ENCODE data around the gene DENND11. TPM values are rescaled to one million over a fixed set of nuclear protein-coding genes. Genes with fewer than 3 reads are reported as not detected.

The DENND11 gene
- total RNA-seq, 2 donors from 2014 or later, result 32.3 to 38.1 TPM

DNA sequence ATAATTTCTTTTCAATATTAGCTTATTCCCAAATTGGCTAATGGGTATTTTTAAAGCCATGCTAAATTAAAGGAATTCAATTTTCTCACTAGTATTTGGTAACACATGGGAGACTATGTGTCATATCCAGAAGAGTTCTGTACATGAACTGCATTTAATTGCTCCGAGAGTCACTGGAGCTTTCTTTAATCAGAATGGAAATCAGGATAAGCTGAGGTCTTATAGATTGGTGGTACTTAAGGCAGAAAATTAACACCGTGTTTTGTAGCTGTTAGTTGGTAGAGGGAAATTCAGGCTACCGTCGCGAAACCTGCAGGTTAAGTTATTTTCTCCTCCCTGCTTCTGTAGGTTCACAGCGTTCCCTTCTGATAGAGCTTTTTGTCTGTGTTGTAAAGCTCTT is 6.4 kb upstream of the DENND11 start, which contains the start of gene WEE2:
TSS of gene WEE2 (plus strand) at position 3 of the 400 bp plus-strand sequence. CDS start 406 bp downstream, outside the sequence.
- no peak within 1 kb of the TSS for H3K9ac ChIP-seq (ENCODE audit: low read depth in 2 of 2, low read length in 2 of 2)
- no peak within 1 kb of the TSS for H3K4me3 ChIP-seq
- H3K4me1 ChIP-seq, result peaks cover 13% of the 10 kb centered on the region
- H3K36me3 ChIP-seq, result no peaks in the 10 kb centered on the region
- H3K27ac ChIP-seq, result no peak within 1 kb of the TSS
- no peaks in the 10 kb centered on the region for H3K27me3 ChIP-seq
- DNase-seq, result no peak
- H3K9me3 ChIP-seq, result no peaks in the 10 kb centered on the region
- TF ChIP-seq, protein P1, sequence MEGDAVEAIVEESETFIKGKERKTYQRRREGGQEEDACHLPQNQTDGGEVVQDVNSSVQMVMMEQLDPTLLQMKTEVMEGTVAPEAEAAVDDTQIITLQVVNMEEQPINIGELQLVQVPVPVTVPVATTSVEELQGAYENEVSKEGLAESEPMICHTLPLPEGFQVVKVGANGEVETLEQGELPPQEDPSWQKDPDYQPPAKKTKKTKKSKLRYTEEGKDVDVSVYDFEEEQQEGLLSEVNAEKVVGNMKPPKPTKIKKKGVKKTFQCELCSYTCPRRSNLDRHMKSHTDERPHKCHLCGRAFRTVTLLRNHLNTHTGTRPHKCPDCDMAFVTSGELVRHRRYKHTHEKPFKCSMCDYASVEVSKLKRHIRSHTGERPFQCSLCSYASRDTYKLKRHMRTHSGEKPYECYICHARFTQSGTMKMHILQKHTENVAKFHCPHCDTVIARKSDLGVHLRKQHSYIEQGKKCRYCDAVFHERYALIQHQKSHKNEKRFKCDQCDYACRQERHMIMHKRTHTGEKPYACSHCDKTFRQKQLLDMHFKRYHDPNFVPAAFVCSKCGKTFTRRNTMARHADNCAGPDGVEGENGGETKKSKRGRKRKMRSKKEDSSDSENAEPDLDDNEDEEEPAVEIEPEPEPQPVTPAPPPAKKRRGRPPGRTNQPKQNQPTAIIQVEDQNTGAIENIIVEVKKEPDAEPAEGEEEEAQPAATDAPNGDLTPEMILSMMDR (IDR thresholded peaks at IDR 0.05), result no peak
- intact Hi-C loops (cut with DNase I), result no loop called here

DNA sequence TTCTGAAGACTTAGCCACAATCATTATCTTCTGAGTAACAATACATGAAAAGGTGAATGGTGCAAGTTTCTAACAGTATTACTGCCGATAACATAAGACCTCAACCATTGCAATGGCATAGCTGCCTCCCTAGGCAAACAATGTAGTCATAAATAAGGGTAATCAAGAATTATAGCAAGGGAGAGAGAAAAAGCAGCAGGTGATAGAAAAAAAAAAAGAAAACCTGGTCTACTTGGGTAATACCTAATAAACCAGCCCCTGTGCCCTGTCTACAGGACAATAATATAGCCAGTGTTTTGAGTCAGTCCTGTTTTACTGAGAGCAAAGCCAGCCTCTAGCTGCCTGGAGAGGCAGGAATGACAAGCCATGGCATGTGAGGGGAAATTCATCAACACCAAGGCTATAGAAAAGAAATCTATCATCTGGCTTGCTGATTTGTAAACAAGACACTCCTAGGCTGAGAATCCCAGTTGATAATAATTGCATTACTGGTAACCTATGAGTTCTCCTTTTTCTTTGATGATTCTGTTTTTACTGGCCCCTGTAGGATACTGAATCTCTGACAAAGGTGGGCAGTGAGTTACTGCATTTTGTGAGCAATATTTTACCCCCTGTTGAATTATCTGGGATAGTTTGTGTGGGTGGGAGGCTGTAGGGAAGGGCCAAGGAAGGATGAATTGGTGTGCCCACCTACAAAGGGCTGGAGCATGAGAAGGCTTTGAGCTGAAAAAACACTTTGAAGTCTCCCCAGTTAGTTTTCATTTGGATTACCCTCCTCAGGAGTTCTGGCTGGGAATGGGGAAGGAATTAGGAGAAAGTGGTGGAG is 4.5 kb upstream of the DENND11 start:
- intact Hi-C loops (cut with DNase I), result no loop called here

DNA sequence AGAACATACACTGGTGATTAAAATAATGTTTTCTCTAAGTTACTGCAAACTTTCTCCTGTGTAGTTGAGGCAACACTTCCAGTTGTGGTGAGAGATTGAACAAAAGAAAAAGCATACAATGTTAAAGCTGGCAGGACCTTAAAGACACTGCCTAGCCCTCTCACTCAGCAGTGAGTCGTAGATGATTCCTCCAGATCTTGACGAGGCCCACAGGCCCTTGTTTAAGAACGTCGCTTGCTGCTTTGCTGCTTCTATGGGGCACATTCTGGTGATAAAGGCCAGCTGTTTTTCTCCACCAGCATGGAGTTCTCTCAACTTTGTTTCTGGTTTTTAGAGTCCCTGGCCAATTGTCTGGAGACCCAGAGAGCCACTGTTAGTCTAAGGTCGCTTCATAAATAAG is 2.8 kb upstream of the DENND11 start:
- no peaks in the 10 kb centered on the region for H3K36me3 ChIP-seq
- H3K27me3 ChIP-seq, result no peaks in the 10 kb centered on the region
- H3K9ac ChIP-seq (ENCODE audit: low read depth in 2 of 2, low read length in 2 of 2), result peak overlapping the region in 1 of 2 donors; percentile 2
- TF ChIP-seq, protein P1 (IDR thresholded peaks at IDR 0.05), result no peak
- DNase-seq, result no peak
- no peaks in the 10 kb centered on the region for H3K9me3 ChIP-seq
- intact Hi-C loops (cut with DNase I), result no loop called here
- no peak overlapping the region for H3K27ac ChIP-seq
- peaks cover 13% of the 10 kb centered on the region for H3K4me1 ChIP-seq
- no peak overlapping the region for H3K4me3 ChIP-seq

More for the DNA sequence above, 4.5 kb upstream of the DENND11 start:
- Histone ChIP-seq H3K27ac (no peak overlapping the region), H3K27me3 (no peaks in the 10 kb centered on the region), H3K9ac (ENCODE audit: low read depth in 2 of 2, low read length in 2 of 2) (no peak overlapping the region), H3K4me1 (peaks cover 13% of the 10 kb centered on the region), H3K36me3 (no peaks in the 10 kb centered on the region), H3K9me3 (no peaks in the 10 kb centered on the region), H3K4me3 (no peak overlapping the region)
- no peak for DNase-seq
- TF ChIP-seq, protein P1 (IDR thresholded peaks at IDR 0.05), result no peak

DNA sequence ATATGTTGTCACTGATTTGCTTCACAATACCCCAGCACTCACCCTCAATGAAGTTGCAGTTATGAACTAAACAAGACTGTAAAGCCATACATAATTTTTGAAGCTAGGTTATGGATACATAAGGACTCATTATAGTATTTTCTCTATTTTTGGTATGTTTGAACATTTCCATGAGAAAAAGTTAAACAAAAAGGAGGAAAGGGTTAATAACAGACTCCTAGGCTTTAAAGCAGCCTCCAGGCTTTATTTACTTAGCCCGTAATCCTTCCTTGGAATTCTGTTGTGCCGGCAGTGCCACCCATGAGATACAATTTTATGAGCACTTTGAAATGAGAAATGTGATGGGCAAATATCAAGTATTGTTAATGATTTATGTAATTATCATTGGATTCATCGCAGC is 2.1 kb upstream of the DENND11 start:
- TF ChIP-seq, protein P1 (IDR thresholded peaks at IDR 0.05), result no peak
- Histone ChIP-seq H3K9me3 (no peaks in the 10 kb centered on the region), H3K36me3 (no peaks in the 10 kb centered on the region), H3K4me3 (no peak overlapping the region), H3K9ac (ENCODE audit: low read depth in 2 of 2, low read length in 2 of 2) (no peak overlapping the region), H3K27ac (no peak overlapping the region), H3K27me3 (no peaks in the 10 kb centered on the region), H3K4me1 (peaks cover 13% of the 10 kb centered on the region)
- no peak for DNase-seq
- intact Hi-C loops (cut with DNase I), result no loop called here

DNA sequence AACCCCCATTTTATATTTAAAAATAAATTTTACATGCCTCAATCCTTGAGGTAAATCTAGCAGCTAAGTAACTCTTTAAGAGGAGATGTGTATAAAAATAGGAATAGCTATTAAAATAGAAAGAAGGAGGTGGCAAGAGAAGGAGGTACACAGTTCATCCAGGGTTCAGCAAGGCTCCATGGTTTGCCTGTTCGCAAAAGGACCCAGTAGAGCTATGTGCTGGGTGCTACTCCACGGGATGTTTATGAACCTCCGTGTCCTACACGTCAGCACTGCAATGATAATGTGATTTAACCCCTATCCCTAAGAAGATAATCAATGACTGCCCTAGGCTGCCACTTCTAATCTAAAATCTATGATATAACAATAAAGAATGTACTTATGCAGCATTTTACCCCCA is 926 bp upstream of the DENND11 start:
- H3K27ac ChIP-seq, result no peak overlapping the region
- peak overlapping the region in 1 of 2 donors; percentile 81 for H3K9ac ChIP-seq (ENCODE audit: low read depth in 2 of 2, low read length in 2 of 2)
- TF ChIP-seq, protein P1 (IDR thresholded peaks at IDR 0.05), result no peak
- no peaks in the 10 kb centered on the region for H3K36me3 ChIP-seq
- no peak for DNase-seq
- H3K4me1 ChIP-seq, result peaks cover 13% of the 10 kb centered on the region
- H3K9me3 ChIP-seq, result no peaks in the 10 kb centered on the region
- no peaks in the 10 kb centered on the region for H3K27me3 ChIP-seq
- no peak overlapping the region for H3K4me3 ChIP-seq
- intact Hi-C loops (cut with DNase I), result no loop called here
